ENCODE measurements around the gene HSCB.
"Not testable (repeated sequence)": the region's sequence is repeated elsewhere in the genome, so short reads cannot be mapped to it uniquely, and the experiment has no call there.

Gene HSCB

GRCh38 chr22:28801845-28802594 is 60.2 kb downstream of the HSCB start:
- peak overlapping the region; percentile 32 for H3K27ac ChIP-seq
- peaks cover 7% of the 10 kb centered on the region for H3K4me1 ChIP-seq
- H3K9ac ChIP-seq, result no peak overlapping the region

GRCh38 chr22:28802595-28803123 is 60.8 kb downstream of the HSCB start:
- H3K79me2 ChIP-seq, result peaks cover 11% of the 10 kb centered on the region
- H3K9ac ChIP-seq, result no peak overlapping the region
- no peaks in the 10 kb centered on the region for H3K9me3 ChIP-seq (ENCODE audit: control insufficient read depth, low read length)
- H3K4me3 ChIP-seq (ENCODE audit: low read depth, low read length), result peak overlapping the region; percentile 27
- no peaks in the 10 kb centered on the region for H3K27me3 ChIP-seq (ENCODE audit: control insufficient read depth, insufficient read depth, low read length)
- H2AFZ ChIP-seq, result no peak overlapping the region
- H3K4me2 ChIP-seq (ENCODE audit: low read length), result peak overlapping the region; percentile 78
- TF ChIP-seq, protein P1, sequence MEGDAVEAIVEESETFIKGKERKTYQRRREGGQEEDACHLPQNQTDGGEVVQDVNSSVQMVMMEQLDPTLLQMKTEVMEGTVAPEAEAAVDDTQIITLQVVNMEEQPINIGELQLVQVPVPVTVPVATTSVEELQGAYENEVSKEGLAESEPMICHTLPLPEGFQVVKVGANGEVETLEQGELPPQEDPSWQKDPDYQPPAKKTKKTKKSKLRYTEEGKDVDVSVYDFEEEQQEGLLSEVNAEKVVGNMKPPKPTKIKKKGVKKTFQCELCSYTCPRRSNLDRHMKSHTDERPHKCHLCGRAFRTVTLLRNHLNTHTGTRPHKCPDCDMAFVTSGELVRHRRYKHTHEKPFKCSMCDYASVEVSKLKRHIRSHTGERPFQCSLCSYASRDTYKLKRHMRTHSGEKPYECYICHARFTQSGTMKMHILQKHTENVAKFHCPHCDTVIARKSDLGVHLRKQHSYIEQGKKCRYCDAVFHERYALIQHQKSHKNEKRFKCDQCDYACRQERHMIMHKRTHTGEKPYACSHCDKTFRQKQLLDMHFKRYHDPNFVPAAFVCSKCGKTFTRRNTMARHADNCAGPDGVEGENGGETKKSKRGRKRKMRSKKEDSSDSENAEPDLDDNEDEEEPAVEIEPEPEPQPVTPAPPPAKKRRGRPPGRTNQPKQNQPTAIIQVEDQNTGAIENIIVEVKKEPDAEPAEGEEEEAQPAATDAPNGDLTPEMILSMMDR (IDR thresholded peaks at IDR 0.05), result no peak
- H3K36me3 ChIP-seq (ENCODE audit: control insufficient read depth, insufficient read depth, low read length), result no peaks in the 10 kb centered on the region
- H3K4me1 ChIP-seq, result peaks cover 4% of the 10 kb centered on the region
- H3K27ac ChIP-seq, result no peak overlapping the region

More at GRCh38 chr22:28801845-28802594, 60.2 kb downstream of the HSCB start:
- Histone ChIP-seq H2AFZ (peak overlapping the region; percentile 22), H3K79me2 (peaks cover 11% of the 10 kb centered on the region), H3K4me3 (ENCODE audit: low read depth, low read length) (peak overlapping the region; percentile 27), H3K27me3 (ENCODE audit: control insufficient read depth, insufficient read depth, low read length) (no peaks in the 10 kb centered on the region), H3K9me3 (ENCODE audit: control insufficient read depth, low read length) (no peaks in the 10 kb centered on the region), H3K36me3 (ENCODE audit: control insufficient read depth, insufficient read depth, low read length) (no peaks in the 10 kb centered on the region), H3K4me2 (ENCODE audit: low read length) (peak overlapping the region; percentile 78)
- TF ChIP-seq, protein P1 (IDR thresholded peaks at IDR 0.05), result no peak

GRCh38 chr22:28805426-28805825 is 63.6 kb downstream of the HSCB start:
- not testable (repeated sequence) for H3K4me3 ChIP-seq (ENCODE audit: low read depth, low read length); H3K27me3 ChIP-seq (ENCODE audit: control insufficient read depth, insufficient read depth, low read length); H3K9ac ChIP-seq; H3K79me2 ChIP-seq; H2AFZ ChIP-seq; H3K27ac ChIP-seq; H3K9me3 ChIP-seq (ENCODE audit: control insufficient read depth, low read length); H3K4me2 ChIP-seq (ENCODE audit: low read length); H3K36me3 ChIP-seq (ENCODE audit: control insufficient read depth, insufficient read depth, low read length); H3K4me1 ChIP-seq

All from parathyroid adenoma (tissue), 2 donors.